Measurements from ENCODE around the gene ZPBP. TPM values are rescaled to one million over a fixed set of nuclear protein-coding genes. Genes with fewer than 3 reads are reported as not detected.

ZPBP gene
- polyA plus RNA-seq, 1 experiment, result not detected

- POLR2A ChIA-PET, result no interaction called here
- no peaks in the 10 kb centered on the region for H3K36me3 ChIP-seq (ENCODE audit: control insufficient read depth, insufficient read depth, low read length)
- CTCF ChIA-PET, result interaction anchor here (0.8 kb wide), 1 partner anchor 24 kb away, joined by 4 read pairs; no protein-coding TSS in a partner anchor
- no peak for TF ChIP-seq CTCF (IDR thresholded peaks at IDR 0.05; ENCODE audit: insufficient read depth, low read depth, low read length)
- DNase-seq (ENCODE audit: low read depth), result no peak
- peak overlapping the region; percentile 26; the same call in 1 of the 2 replicates for H3K4me3 ChIP-seq (ENCODE audit: low read depth, low read length)
- H3K27me3 ChIP-seq (ENCODE audit: control insufficient read depth, insufficient read depth, low read length), result no peaks in the 10 kb centered on the region
Measured at GRCh38 chr7:50069613-50070012, 23.4 kb downstream of the ZPBP start.

- ChIA-PET CTCF (interaction anchor here (0.8 kb wide), 1 partner anchor 25 kb away, joined by 4 read pairs; no protein-coding TSS in a partner anchor), POLR2A (no interaction called here)
- no peaks in the 10 kb centered on the region for H3K36me3 ChIP-seq (ENCODE audit: control insufficient read depth, insufficient read depth, low read length)
- peak overlapping the region; percentile 26 for H3K4me3 ChIP-seq (ENCODE audit: low read depth, low read length)
- TF ChIP-seq CTCF (IDR thresholded peaks at IDR 0.05; ENCODE audit: insufficient read depth, low read depth, low read length), result no peak
- DNase-seq (ENCODE audit: low read depth), result no peak
- H3K27me3 ChIP-seq (ENCODE audit: control insufficient read depth, insufficient read depth, low read length), result no peaks in the 10 kb centered on the region
Measured at GRCh38 chr7:50068850-50069551, 24.0 kb downstream of the ZPBP start.

- H3K4me3 ChIP-seq (ENCODE audit: low read depth, low read length), result no peak overlapping the region
- ChIA-PET POLR2A (no interaction called here), CTCF (no interaction called here)
- no peak for DNase-seq (ENCODE audit: low read depth)
- H3K36me3 ChIP-seq (ENCODE audit: control insufficient read depth, insufficient read depth, low read length), result no peaks in the 10 kb centered on the region
- no peaks in the 10 kb centered on the region for H3K27me3 ChIP-seq (ENCODE audit: control insufficient read depth, insufficient read depth, low read length)
- TF ChIP-seq CTCF (IDR thresholded peaks at IDR 0.05; ENCODE audit: insufficient read depth, low read depth, low read length), result no peak
Measured at GRCh38 chr7:50068026-50068425, 25.0 kb downstream of the ZPBP start.

GRCh38 chr7:50062951-50063350 is 30.1 kb downstream of the ZPBP start:
- no peak for TF ChIP-seq CTCF (IDR thresholded peaks at IDR 0.05; ENCODE audit: insufficient read depth, low read depth, low read length)
- Histone ChIP-seq H3K4me3 (ENCODE audit: low read depth, low read length) (no peak overlapping the region), H3K36me3 (ENCODE audit: control insufficient read depth, insufficient read depth, low read length) (no peaks in the 10 kb centered on the region), H3K27me3 (ENCODE audit: control insufficient read depth, insufficient read depth, low read length) (no peaks in the 10 kb centered on the region)
- ChIA-PET POLR2A (no interaction called here), CTCF (no interaction called here)
- no peak for DNase-seq (ENCODE audit: low read depth)

GRCh38 chr7:50056131-50056530 is 36.9 kb downstream of the ZPBP start:
- no peak for TF ChIP-seq CTCF (IDR thresholded peaks at IDR 0.05; ENCODE audit: insufficient read depth, low read depth, low read length)
- ChIA-PET CTCF (no interaction called here), POLR2A (no interaction called here)
- no peak overlapping the region for H3K4me3 ChIP-seq (ENCODE audit: low read depth, low read length)
- no peaks in the 10 kb centered on the region for H3K36me3 ChIP-seq (ENCODE audit: control insufficient read depth, insufficient read depth, low read length)
- DNase-seq (ENCODE audit: low read depth), result no peak
- H3K27me3 ChIP-seq (ENCODE audit: control insufficient read depth, insufficient read depth, low read length), result no peaks in the 10 kb centered on the region

Measured in BJ (cell line).